SK-N-MC (cell line): Measurements from ENCODE around the gene UCKL1.

Source experiments
- DNase-seq: peaks from one replicate; pipeline ENCODE4 v3.0.0-alpha.2; 2011; ENCODE audit warnings: low read depth, low spot score
- H3K27ac ChIP-seq: fragments of 200-600 bp; sonication (generic); 2 replicates; pipeline ENCODE4 v1.5.1; 2016; ENCODE audit warnings: mixed run types
- H3K36me3 ChIP-seq: fragments of 200-600 bp; sonication (generic); 2 replicates; pipeline ENCODE4 v1.6.1; 2017; ENCODE audit warnings: antibody characterized with exemption, low read length, mixed read lengths; ENCODE audit not compliant: insufficient read depth
- H3K4me3 ChIP-seq: fragments of 200-600 bp; sonication (generic); 2 replicates; pipeline ENCODE4 v1.5.1; 2016
- H3K9ac ChIP-seq: fragments of 200-600 bp; sonication (generic); 2 replicates; pipeline ENCODE4 v1.8.0; 2017; ENCODE audit warnings: mixed run types, mixed read lengths; ENCODE audit not compliant: insufficient read length
- H3K9me3 ChIP-seq: fragments of 200-600 bp; sonication (generic); 2 replicates; pipeline ENCODE4 v1.6.1; 2017; ENCODE audit warnings: low read depth, mild to moderate bottlenecking, antibody characterized with exemption, low read length, moderate library complexity, mixed read lengths
- EZH2 ChIP-seq: fragments of 200-600 bp; sonication (generic); IDR thresholded peaks from one replicate; pipeline ENCODE4 v1.6.1; 2017; ENCODE audit warnings: antibody characterized with exemption
- FOXP2 ChIP-seq: optimal IDR thresholded peaks from 2 replicates; pipeline ENCODE3; 2011; ENCODE audit warnings: mild to moderate bottlenecking, moderate library complexity; ENCODE audit not compliant: insufficient read depth; ENCODE audit errors: extremely low read length, control extremely low read depth
- POLR2AphosphoS5 ChIP-seq: IDR thresholded peaks from 2 replicates; pipeline ENCODE4 v1.6.1; 2012; ENCODE audit warnings: mild to moderate bottlenecking, low read depth, low read length, borderline replicate concordance

Gene UCKL1

DNA sequence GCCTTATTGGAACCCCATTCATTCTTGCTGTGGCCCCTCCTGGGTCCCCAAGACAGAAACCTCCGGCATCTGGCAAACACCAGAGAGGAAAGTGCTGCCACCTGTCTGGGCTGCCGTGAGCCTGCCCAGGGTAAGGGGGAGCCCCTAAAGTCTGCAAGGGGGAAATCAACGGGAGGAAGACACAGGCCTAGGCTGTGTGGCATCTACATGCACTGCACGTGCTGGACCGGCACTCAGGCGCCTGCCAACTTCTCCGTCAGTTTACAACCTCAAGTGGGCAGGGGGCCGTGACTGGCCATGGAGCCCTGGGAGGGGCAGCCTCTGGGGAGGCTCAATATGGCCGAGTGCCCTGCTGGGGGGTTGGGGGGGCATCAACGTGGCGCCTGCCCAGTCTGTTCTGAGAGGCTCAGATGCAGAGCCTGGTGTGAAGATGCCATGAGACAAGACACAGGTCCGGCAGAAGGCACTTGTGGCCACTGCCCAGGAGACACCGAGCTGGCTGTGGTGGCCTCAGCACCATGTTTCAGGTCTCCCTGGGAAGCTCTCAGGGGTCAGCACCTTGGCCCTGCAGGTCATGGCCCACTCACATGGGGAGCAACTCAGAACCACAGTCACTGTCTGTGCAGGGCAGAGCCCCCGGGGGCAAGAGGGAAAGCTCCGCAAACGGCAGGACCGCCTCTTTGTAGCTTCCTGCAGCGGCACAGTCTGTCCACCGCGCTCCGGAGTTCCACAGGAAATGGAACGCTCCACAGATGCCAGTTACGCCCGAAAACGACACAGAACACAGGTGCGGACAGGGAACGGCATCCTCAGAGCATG is 8.4 kb downstream of the UCKL1 start:
- Histone ChIP-seq H3K9ac (no peak overlapping the region), H3K9me3 (no peaks in the 10 kb centered on the region), H3K4me3 (no peak overlapping the region), H3K36me3 (peaks cover 19% of the 10 kb centered on the region; the same call in 1 of the 2 replicates), H3K27ac (no peak overlapping the region)
- DNase-seq = no peak
- no peak for TF ChIP-seq EZH2
- no peak for TF ChIP-seq POLR2AphosphoS5

DNA sequence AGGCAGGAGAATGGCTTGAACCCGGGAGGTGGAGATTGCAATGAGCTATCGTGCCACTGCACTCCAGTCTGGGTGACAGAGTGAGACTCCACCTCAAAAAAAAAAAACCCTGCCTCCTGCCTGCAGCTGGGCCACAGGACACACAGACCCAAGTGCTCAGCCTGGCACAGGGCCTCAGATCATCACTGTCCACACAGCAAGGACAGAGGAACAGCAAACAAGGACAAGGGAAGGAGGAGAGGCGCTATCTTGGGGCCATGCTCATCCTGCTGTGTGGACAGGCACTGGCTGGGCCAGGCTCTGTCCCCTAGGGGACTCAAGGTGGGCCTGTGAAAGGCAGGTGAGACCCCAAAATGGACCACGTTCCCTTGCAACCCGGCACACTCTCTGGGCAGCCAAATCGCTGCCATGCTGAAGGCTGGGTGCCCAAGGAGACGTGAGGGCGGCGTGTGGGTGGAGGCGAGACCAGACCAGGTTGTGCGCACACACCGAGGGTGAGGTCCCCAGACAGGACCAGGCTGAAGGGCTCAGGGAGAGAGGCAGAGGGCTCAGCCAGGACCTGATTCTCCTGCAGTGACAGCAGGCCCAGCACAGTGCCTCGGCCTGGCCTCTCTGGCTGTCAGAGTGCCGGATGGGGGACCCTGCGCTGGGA is 9.1 kb downstream of the UCKL1 start:
- H3K36me3 ChIP-seq = peaks cover 19% of the 10 kb centered on the region; the same call in 1 of the 2 replicates
- no peak for DNase-seq
- H3K27ac ChIP-seq = no peak overlapping the region
- H3K9me3 ChIP-seq = no peaks in the 10 kb centered on the region
- H3K4me3 ChIP-seq = no peak overlapping the region
- no peak overlapping the region for H3K9ac ChIP-seq
- TF ChIP-seq EZH2 (no peak), POLR2AphosphoS5 (no peak), FOXP2 (no peak)

DNA sequence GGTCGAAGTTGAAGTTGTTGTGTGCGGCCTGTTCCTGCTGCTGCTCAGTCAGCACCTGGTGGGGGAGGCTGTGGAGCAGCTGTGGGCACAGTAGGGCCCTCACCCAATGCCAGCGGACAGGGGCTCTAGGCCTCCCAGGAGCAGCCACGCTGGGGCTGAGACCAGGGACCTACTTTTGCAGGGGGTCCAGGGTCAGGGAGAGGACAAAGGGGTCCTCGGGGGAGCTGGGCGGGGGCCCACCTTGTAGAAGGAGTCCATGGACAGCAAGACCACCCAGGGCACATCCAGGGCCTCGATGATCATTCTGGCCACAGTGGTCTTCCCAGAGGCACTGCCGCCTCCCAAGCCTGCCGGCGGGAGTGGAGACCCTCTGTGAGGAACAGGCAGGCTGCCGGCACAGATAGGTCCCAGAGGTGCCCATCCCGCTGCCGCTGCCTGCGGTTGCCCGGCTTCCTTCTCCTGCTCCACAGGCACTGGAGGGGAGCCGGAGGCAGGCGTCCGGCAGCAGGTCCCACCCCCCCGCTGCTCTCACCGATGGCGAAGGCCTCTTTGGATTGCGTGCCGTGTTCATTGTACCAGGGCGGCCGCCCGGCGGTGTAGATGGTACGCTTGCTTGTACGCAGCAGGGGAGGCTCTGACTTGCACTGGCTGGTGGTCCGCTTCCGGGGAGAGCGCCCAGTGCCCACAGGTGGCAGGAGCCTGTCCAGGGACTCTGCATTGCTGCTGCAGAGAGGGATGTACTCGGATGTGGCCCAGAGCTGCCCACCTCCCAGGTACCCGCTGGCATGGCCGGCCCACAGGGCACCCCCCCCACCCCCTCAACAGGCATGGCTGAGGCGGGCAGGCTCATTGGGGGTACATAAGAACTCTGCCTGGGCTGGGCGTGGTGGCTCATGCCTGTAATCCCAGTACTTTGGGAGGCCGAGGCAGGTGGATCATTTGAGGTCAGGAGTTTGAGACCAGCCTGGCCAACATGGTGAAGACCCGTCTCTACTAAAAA is 10.0 kb downstream of the UCKL1 start:
- no peak overlapping the region for H3K27ac ChIP-seq
- TF ChIP-seq FOXP2 (no peak), POLR2AphosphoS5 (no peak), EZH2 (no peak)
- no peak overlapping the region for H3K4me3 ChIP-seq
- no peaks in the 10 kb centered on the region for H3K9me3 ChIP-seq
- DNase-seq = no peak
- peaks cover 19% of the 10 kb centered on the region; the same call in 1 of the 2 replicates for H3K36me3 ChIP-seq
- H3K9ac ChIP-seq = no peak overlapping the region

DNA sequence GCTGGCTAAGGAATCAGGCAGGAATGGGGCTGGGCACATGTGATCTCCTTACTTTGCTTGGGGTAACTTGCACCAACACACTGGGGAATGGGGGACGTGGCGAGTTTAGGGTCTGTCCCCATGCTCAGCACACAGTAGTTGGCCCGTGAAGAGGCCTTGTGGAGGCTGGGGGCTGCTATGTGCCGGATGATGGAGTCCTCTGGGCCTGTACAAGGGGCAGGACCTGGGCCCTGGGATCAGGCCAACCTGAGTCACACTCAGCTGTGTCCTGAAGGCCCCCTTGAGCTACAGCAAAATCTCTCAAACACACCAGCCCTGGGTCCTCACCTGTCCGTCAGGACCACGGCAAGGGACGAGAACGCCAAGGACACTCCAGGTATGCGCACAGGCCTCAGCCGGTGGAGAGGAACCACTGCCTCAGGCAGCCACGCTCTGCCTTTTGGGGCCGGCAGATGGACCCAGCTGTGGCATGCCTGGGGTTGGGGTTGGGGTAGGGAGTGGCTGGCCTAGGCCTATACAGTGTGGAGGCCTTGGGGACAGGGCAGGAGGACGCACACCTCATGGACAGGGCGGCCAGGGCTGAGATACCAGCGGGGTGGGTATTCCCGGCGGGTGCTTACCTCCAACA is 11.1 kb downstream of the UCKL1 start:
- peaks cover 21% of the 10 kb centered on the region; the same call in 1 of the 2 replicates for H3K36me3 ChIP-seq
- no peak overlapping the region for H3K27ac ChIP-seq
- DNase-seq = no peak
- no peak overlapping the region for H3K9ac ChIP-seq
- TF ChIP-seq EZH2 (no peak), FOXP2 (no peak), POLR2AphosphoS5 (no peak)
- no peak overlapping the region for H3K4me3 ChIP-seq
- no peaks in the 10 kb centered on the region for H3K9me3 ChIP-seq

DNA sequence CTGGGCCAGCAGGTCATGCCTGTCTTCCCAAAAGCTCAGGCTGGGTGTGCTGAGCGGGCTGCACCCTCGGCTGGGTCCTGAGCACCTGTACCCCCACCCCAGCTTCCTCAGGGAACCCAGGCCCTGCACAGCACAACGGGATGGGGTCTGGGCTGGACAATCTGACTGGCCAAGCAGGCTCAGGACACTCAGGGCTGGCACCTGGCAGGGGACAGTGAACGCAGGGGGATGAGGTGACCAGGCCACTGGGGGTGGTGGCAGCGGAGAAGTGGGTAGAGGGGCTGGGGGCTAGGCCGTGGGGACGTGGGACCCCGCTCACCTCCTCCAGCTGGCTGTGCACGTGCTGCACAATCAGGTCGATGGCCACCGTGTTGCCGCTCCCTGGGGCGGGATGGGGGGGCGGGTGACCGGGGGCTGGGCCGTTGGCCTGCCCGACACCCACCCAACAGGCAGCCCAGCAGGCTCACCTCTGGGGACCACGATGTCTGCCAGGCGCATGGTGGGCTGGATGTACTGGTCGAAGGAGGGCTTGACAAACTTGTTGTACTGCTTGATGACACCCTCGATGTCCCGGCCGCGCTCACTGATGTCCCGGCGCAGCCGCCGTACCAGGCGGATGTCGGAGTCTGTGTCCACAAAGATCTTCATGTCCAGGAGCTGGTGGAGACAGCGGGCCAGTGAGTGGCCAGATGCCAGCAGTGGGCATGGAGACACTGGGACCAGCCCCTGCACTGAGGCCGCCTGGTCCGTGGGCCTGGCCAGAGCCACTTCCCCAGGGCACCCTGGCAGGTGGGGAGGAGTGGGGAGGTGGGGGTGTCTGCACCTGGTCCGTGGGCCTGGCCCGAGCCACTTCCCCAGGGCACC is 11.9 kb downstream of the UCKL1 start:
- no peak for DNase-seq
- TF ChIP-seq EZH2 (no peak), FOXP2 (no peak), POLR2AphosphoS5 (no peak)
- Histone ChIP-seq H3K9ac (no peak overlapping the region), H3K36me3 (peaks cover 24% of the 10 kb centered on the region; the same call in 1 of the 2 replicates), H3K9me3 (no peaks in the 10 kb centered on the region), H3K27ac (no peak overlapping the region), H3K4me3 (no peak overlapping the region)

DNA sequence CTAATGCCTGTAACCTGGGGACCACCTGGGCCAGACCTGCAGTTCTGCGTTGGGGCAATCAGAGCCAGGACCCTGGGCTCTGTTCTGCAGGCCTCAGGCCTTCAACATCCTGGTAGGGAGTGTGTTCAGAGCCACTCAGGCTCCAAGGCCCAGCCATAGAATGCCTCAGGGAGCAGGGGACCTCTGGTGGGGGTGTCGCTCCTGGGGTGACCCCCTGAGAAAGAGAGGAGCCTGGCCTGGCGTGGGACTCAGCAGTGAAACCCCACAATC is 12.5 kb downstream of the UCKL1 start:
- Histone ChIP-seq H3K36me3 (peaks cover 27% of the 10 kb centered on the region; the same call in 1 of the 2 replicates), H3K27ac (no peak overlapping the region), H3K4me3 (no peak overlapping the region), H3K9me3 (no peaks in the 10 kb centered on the region), H3K9ac (no peak overlapping the region)
- no peak for DNase-seq
- TF ChIP-seq EZH2 = no peak
- TF ChIP-seq POLR2AphosphoS5 = no peak
- no peak for TF ChIP-seq FOXP2

DNA sequence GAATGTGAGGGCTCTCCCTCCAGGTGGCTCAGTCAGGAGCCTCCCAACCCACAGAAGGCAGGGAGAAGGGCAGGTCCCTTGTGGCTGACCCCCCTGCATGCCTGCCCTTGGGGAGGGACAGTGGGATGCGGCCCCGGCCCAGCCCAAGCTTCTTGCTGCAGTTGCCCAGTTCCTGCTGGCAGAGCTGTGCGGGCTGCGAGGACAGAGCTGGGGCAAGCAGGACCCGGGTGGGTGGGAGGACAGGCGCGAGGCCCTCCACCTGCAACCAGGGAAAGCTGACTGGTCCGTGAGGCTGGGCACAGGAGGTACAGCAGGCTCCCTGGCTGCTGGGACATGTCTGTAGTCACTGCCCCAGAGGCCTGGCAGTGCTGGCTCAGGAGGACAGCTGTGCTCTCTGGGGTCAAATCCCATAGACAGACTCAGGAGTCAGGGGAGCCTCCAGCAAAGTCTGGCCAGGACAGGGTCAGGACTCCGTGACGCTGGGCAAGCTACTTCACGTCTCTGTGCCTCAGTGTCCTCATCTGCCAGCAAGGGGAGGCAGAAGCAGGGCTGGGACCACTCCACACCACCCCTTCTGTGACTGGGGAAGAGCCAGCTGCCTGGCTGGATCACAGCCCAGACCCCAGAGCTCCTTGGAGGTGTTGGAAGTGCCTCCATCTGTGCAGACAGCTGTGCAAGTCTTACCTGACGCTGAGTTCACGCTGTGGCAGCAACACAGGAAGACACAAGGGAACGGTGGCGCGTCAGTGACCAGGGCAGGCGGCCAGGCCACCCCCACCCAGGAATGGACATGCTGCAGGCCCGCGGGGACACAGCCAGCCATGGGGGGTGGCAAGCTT is 13.0 kb downstream of the UCKL1 start:
- no peaks in the 10 kb centered on the region for H3K9me3 ChIP-seq
- TF ChIP-seq FOXP2 (no peak), POLR2AphosphoS5 (no peak), EZH2 (no peak)
- no peak overlapping the region for H3K9ac ChIP-seq
- H3K36me3 ChIP-seq = peaks cover 28% of the 10 kb centered on the region; the same call in 1 of the 2 replicates
- peak overlapping the region; percentile 60 for H3K27ac ChIP-seq
- H3K4me3 ChIP-seq = no peak overlapping the region
- DNase-seq = no peak
